H1 (cell line): ENCODE data around the gene COA3. TPM values are rescaled to one million over a fixed set of nuclear protein-coding genes. Genes with fewer than 3 reads are reported as not detected.

Experiments used
- CTCF ChIA-PET: fragments of 300-600 bp; sonication (Branson Sonifier 250); formaldehyde crosslinking; loops from one replicate; lab custom pipeline; 2021; ENCODE audit not compliant: partially characterized antibody; lab: Charles Lee
- POLR2A ChIA-PET: fragments of 300-600 bp; sonication (Branson Sonifier 250); formaldehyde crosslinking; loops from one replicate; lab custom pipeline; 2021; ENCODE audit warnings: inconsistent platforms; ENCODE audit not compliant: partially characterized antibody; lab: Charles Lee
- DNase-seq, 2 experiments: peaks; one replicate each; pipeline versions ENCODE4 v3.0.0 to v3.0.0-alpha.2; 2010 to 2022; ENCODE audit warnings: low spot score in 2 of 2, low read depth in 1 of 2, mixed read lengths in 1 of 2
- FAIRE-seq: peaks from 2 replicates; lab custom pipeline; 2011; peaks lifted over from hg19 to GRCh38; lab: Jason Lieb, UNC
- H2AFZ ChIP-seq: 2 replicates; pipeline ENCODE4 v1.8.1; 2012; ENCODE audit warnings: low read length, inconsistent platforms
- H2AK5ac ChIP-seq: 2 replicates; pipeline ENCODE4 v1.6.1; 2013; ENCODE audit warnings: low read depth, low read length
- H2BK120ac ChIP-seq: replicated peaks from 2 replicates; pipeline ENCODE3; 2013; ENCODE audit warnings: low read depth, low read length, inconsistent platforms
- H2BK12ac ChIP-seq: 2 replicates; pipeline ENCODE4 v1.6.1; 2013; ENCODE audit warnings: low read depth, low read length
- H2BK15ac ChIP-seq: 2 replicates; pipeline ENCODE4 v1.6.1; 2013; ENCODE audit warnings: low read length
- H2BK20ac ChIP-seq: 2 replicates; pipeline ENCODE4 v1.6.1; 2013; ENCODE audit warnings: low read length
- H2BK5ac ChIP-seq: 2 replicates; pipeline ENCODE4 v1.6.1; 2013; ENCODE audit warnings: low read depth, low read length
- H3K14ac ChIP-seq: 2 replicates; pipeline ENCODE4 v1.6.1; 2013; ENCODE audit warnings: inconsistent platforms; ENCODE audit not compliant: insufficient read length
- H3K18ac ChIP-seq: 2 replicates; pipeline ENCODE4 v1.6.1; 2013; ENCODE audit warnings: low read length; ENCODE audit errors: extremely low read depth
- H3K23ac ChIP-seq: 2 replicates; pipeline ENCODE4 v1.6.1; 2013; ENCODE audit warnings: inconsistent platforms; ENCODE audit not compliant: insufficient read length
- H3K23me2 ChIP-seq: 2 replicates; pipeline ENCODE4 v1.6.1; 2013; ENCODE audit warnings: low read depth, low read length
- H3K27ac ChIP-seq: 2 replicates; pipeline ENCODE4 v1.6.1; 2011; ENCODE audit warnings: low read depth, low read length, inconsistent platforms
- H3K27me3 ChIP-seq, 4 experiments: replicated peaks in 1 of 4; 1 replicate in 1 of 4; 2 replicates in 3 of 4; pipeline versions ENCODE4 v1.6.1 to v1.8.1; 2011 to 2013; ENCODE audit warnings: low read length in 3 of 4, mild to moderate bottlenecking in 3 of 4, inconsistent platforms in 2 of 4, mixed read lengths in 2 of 4, moderate library complexity in 1 of 4; ENCODE audit not compliant: control insufficient read depth in 3 of 4, insufficient read depth in 3 of 4; ENCODE audit errors: extremely low read depth in 1 of 4
- H3K36me3 ChIP-seq, 4 experiments: 2 replicates each; pipeline versions ENCODE4 v1.6.1 to v1.8.1; 2011 to 2013; ENCODE audit warnings: mild to moderate bottlenecking in 4 of 4, low read length in 3 of 4, moderate library complexity in 2 of 4, control low read depth in 1 of 4, inconsistent platforms in 1 of 4; ENCODE audit not compliant: insufficient read depth in 4 of 4, control insufficient read depth in 2 of 4
- H3K4ac ChIP-seq: replicated peaks from 2 replicates; pipeline ENCODE3; 2013; ENCODE audit warnings: low read length, low read depth, mixed read lengths, inconsistent platforms; ENCODE audit not compliant: insufficient read length
- H3K4me1 ChIP-seq, 4 experiments: replicated peaks in 1 of 4; 1 replicate in 1 of 4; 2 replicates in 3 of 4; pipeline versions ENCODE4 v1.6.1 to v1.8.1; 2011 to 2013; ENCODE audit warnings: low read length in 3 of 4, inconsistent platforms in 2 of 4, mixed read lengths in 1 of 4; ENCODE audit not compliant: insufficient read depth in 4 of 4, control insufficient read depth in 3 of 4
- H3K4me2 ChIP-seq, 2 experiments: 2 replicates each; pipeline versions ENCODE4 v1.6.1 to v1.8.1; 2011 to 2013; ENCODE audit warnings: low read depth in 2 of 2, low read length in 2 of 2, control low read depth in 1 of 2, inconsistent platforms in 1 of 2, mild to moderate bottlenecking in 1 of 2; ENCODE audit not compliant: insufficient read depth in 1 of 2
- H3K4me3 ChIP-seq, 4 experiments: fragments of 200-600, 300-600 bp in 1 of 4; sonication (generic), shearing (Covaris generic), sonication (Bioruptor Twin) in 1 of 4; 2 replicates each; pipeline versions ENCODE4 v1.5.1 to v1.8.1; 2011 to 2016; ENCODE audit warnings: low read length in 4 of 4, low read depth in 3 of 4, control low read depth in 2 of 4, inconsistent platforms in 2 of 4, mild to moderate bottlenecking in 2 of 4, mixed read lengths in 1 of 4, moderate library complexity in 1 of 4; ENCODE audit not compliant: insufficient read depth in 2 of 4; ENCODE audit errors: extremely low read depth in 1 of 4
- H3K56ac ChIP-seq: replicated peaks from 2 replicates; pipeline ENCODE3; 2013; ENCODE audit warnings: low read depth, mild to moderate bottlenecking, mixed read lengths, low read length, inconsistent platforms; ENCODE audit not compliant: insufficient read length
- H3K79me1 ChIP-seq: 2 replicates; pipeline ENCODE4 v1.6.1; 2013; ENCODE audit warnings: low read depth, low read length, control low read depth
- H3K79me2 ChIP-seq, 2 experiments: 2 replicates each; pipeline versions ENCODE4 v1.6.1 to v1.8.1; 2012 to 2013; ENCODE audit warnings: low read length in 2 of 2, mild to moderate bottlenecking in 2 of 2, inconsistent platforms in 1 of 2; ENCODE audit not compliant: insufficient read depth in 2 of 2, control insufficient read depth in 1 of 2
- H3K9ac ChIP-seq, 4 experiments: replicated peaks in 1 of 4; 1 replicate in 1 of 4; 2 replicates in 3 of 4; pipeline versions ENCODE4 v1.6.1 to v1.8.1; 2011 to 2013; ENCODE audit warnings: low read depth in 3 of 4, low read length in 3 of 4, control low read depth in 2 of 4, mild to moderate bottlenecking in 2 of 4, moderate library complexity in 2 of 4, inconsistent platforms in 1 of 4; ENCODE audit errors: extremely low read depth in 1 of 4
- H3K9me3 ChIP-seq, 2 experiments: 2 replicates each; pipeline versions ENCODE4 v1.6.1 to v1.8.1; 2012 to 2013; ENCODE audit warnings: mild to moderate bottlenecking in 2 of 2, moderate library complexity in 2 of 2, control low read depth in 1 of 2, inconsistent platforms in 1 of 2, low read depth in 1 of 2, low read length in 1 of 2, mixed read lengths in 1 of 2; ENCODE audit not compliant: insufficient read depth in 2 of 2
- H4K20me1 ChIP-seq, 2 experiments: replicated peaks in 1 of 2; 2 replicates each; pipeline versions ENCODE3 to v1.8.1; 2011 to 2013; ENCODE audit warnings: inconsistent platforms in 2 of 2, low read length in 2 of 2, mild to moderate bottlenecking in 1 of 2; ENCODE audit not compliant: insufficient read depth in 2 of 2, control insufficient read depth in 1 of 2
- H4K5ac ChIP-seq: 2 replicates; pipeline ENCODE4 v1.6.1; 2013; ENCODE audit warnings: low read length, low read depth, mixed read lengths, inconsistent platforms; ENCODE audit not compliant: insufficient read length
- H4K8ac ChIP-seq: 2 replicates; pipeline ENCODE4 v1.8.0; 2013; ENCODE audit warnings: mild to moderate bottlenecking, moderate library complexity, low read length, inconsistent platforms; ENCODE audit not compliant: insufficient read depth; ENCODE audit errors: extremely low read depth
- H4K91ac ChIP-seq: replicated peaks from 2 replicates; pipeline ENCODE3; 2013; ENCODE audit warnings: low read length, mixed read lengths, inconsistent platforms; ENCODE audit not compliant: insufficient read length
- BRCA1 ChIP-seq: IDR thresholded peaks from 2 replicates; pipeline ENCODE4 v1.6.1; 2012; ENCODE audit warnings: low read depth, low read length, improper control_type of control experiment
- CBX5 ChIP-seq: fragments of 300-800, 300-1000 bp; sonication (generic); IDR thresholded peaks from 2 replicates; pipeline ENCODE4 v1.7.1; 2016; ENCODE audit warnings: antibody characterized with exemption, low read length, low read depth
- CREB1 ChIP-seq: IDR thresholded peaks from 2 replicates; pipeline ENCODE4 v1.6.1; 2012; ENCODE audit warnings: inconsistent platforms
- CTBP2 ChIP-seq: IDR thresholded peaks from 2 replicates; pipeline ENCODE4 v1.7.0; 2011; ENCODE audit warnings: borderline replicate concordance, mild to moderate bottlenecking, moderate library complexity, mixed read lengths, low read length; ENCODE audit not compliant: insufficient read depth, insufficient read length
- GTF2F1 ChIP-seq: IDR thresholded peaks from 2 replicates; pipeline ENCODE4 v1.6.1; 2012; ENCODE audit warnings: low read depth, low read length, improper control_type of control experiment, borderline replicate concordance
- HDAC2 ChIP-seq, 2 experiments: fragments of 300-600 bp in 1 of 2; sonication (generic) in 1 of 2; IDR thresholded peaks; 2 replicates each; pipeline ENCODE4 v1.6.1; 2011 to 2012; ENCODE audit warnings: low read depth in 2 of 2, low read length in 2 of 2, mild to moderate bottlenecking in 2 of 2, moderate library complexity in 2 of 2, borderline replicate concordance in 1 of 2, inconsistent platforms in 1 of 2
- POLR2A ChIP-seq, 2 experiments: IDR thresholded peaks; 1 replicate in 1 of 2; 2 replicates in 1 of 2; pipeline ENCODE4 v1.6.1; 2011; ENCODE audit warnings: low read depth in 2 of 2, low read length in 2 of 2, mild to moderate bottlenecking in 2 of 2; ENCODE audit errors: control extremely low read depth in 1 of 2
- RBBP5 ChIP-seq: IDR thresholded peaks from 2 replicates; pipeline ENCODE4 v1.7.1; 2012; ENCODE audit warnings: low read depth, mild to moderate bottlenecking, inconsistent platforms, low read length, moderate library complexity, borderline replicate concordance
- RXRA ChIP-seq: IDR thresholded peaks from 2 replicates; pipeline ENCODE4 v1.6.1; 2011; ENCODE audit warnings: low read depth, mild to moderate bottlenecking, low read length, moderate library complexity; ENCODE audit not compliant: insufficient read depth
- SIRT6 ChIP-seq: IDR thresholded peaks from one replicate; pipeline ENCODE4 v1.7.1; 2012; ENCODE audit warnings: low read length, inconsistent platforms
- SP1 ChIP-seq: IDR thresholded peaks from 2 replicates; pipeline ENCODE4 v1.6.1; 2011; ENCODE audit warnings: low read depth, low read length
- whole genome bisulfite sequencing, 2 experiments: shearing (Covaris generic) in 1 of 2; methylation state at CpG; one replicate each; pipeline versions ENCODE4 v1.1.6 to v1.1.7; 2013 to 2015; ENCODE audit warnings: low lambda C conversion rate in 2 of 2, mixed read lengths in 2 of 2, inconsistent platforms in 1 of 2, low coverage in 1 of 2, missing lambda C conversion rate in 1 of 2; ENCODE audit not compliant: insufficient replicate concordance in 2 of 2, insufficient coverage in 1 of 2, insufficient read length in 1 of 2; ENCODE audit errors: extremely low coverage in 1 of 2, missing lambda C conversion rate in 1 of 2; 5-methylcytosine and 5-hydroxymethylcytosine counted together
- polyA plus RNA-seq, 7 experiments: library from polyadenylated mRNA; depleted of rRNA in 3 of 7; stranded (reverse) in 5 of 7; unstranded in 2 of 7; fragments of >200 nt in 5 of 7; fragments of 200-250 nt in 2 of 7; gene quantifications; 1 replicate in 5 of 7; 2 replicates in 1 of 7; 4 replicates in 1 of 7; pipeline versions ENCODE4 v1.2.1 to v1.2.3, GENCODE V29; 2011 to 2013; ENCODE audit warnings: missing spikeins in 2 of 7, mixed read lengths in 2 of 7
- total RNA-seq: library from RNA; stranded (reverse); fragmentation: NEBNext Ultra II Directional; extraction: Animal tissue kit (Norgen Biotek cat#: 25700); gene quantifications from 2 replicates; pipeline ENCODE4 v1.2.1, GENCODE V29; 2021

COA3 gene
- total and polyA plus RNA-seq, 2 of the 8 experiments (the other 6 are each of a cell fraction or from before 2014, with no cell fraction given): 68.4 to 143 TPM

GRCh38 chr17:42827472-42827871 lies 29.0 kb upstream of the COA3 start:
- H4K91ac ChIP-seq: no peak overlapping the region
- TF ChIP-seq HDAC2 (IDR thresholded peaks at IDR 0.05; ENCODE audit: borderline replicate concordance in 1 of 2, low read depth in 2 of 2, low read length in 2 of 2) (no peak), SP1 (no peak), CTBP2 (no peak), RBBP5 (no peak), CBX5 (no peak), GTF2F1 (no peak), CREB1 (no peak), BRCA1 (no peak), RXRA (no peak), POLR2A (IDR thresholded peaks at IDR 0.05; ENCODE audit: control extremely low read depth in 1 of 2, low read depth in 2 of 2, low read length in 2 of 2) (no peak), SIRT6 (no peak)
- H3K14ac ChIP-seq: no peak overlapping the region
- no peak overlapping the region for H3K9ac ChIP-seq
- H3K4me2 ChIP-seq: no peak overlapping the region
- H2AK5ac ChIP-seq: no peak overlapping the region
- H3K79me2 ChIP-seq: peaks cover 0 to 8% of the 10 kb centered on the region in 2 experiments; a peak in 2 of 4 replicates
- no peak overlapping the region for H3K18ac ChIP-seq
- H4K20me1 ChIP-seq: no peaks in the 10 kb centered on the region
- H2BK20ac ChIP-seq: no peak overlapping the region
- peaks cover 0 to 2% (median 0%) of the 10 kb centered on the region in 4 experiments; a peak in 3 of 7 replicates for H3K4me1 ChIP-seq
- H3K4ac ChIP-seq: no peak overlapping the region
- no peak overlapping the region for H2AFZ ChIP-seq
- H3K79me1 ChIP-seq: peaks cover 5% of the 10 kb centered on the region; the same call in 1 of the 2 replicates
- no peak overlapping the region for H2BK120ac ChIP-seq
- H3K56ac ChIP-seq: no peak overlapping the region
- H4K5ac ChIP-seq: no peak overlapping the region
- H3K27me3 ChIP-seq: no peaks in the 10 kb centered on the region
- H4K8ac ChIP-seq: no peak overlapping the region
- H3K36me3 ChIP-seq: no peaks in the 10 kb centered on the region
- POLR2A ChIA-PET: no interaction called here
- H2BK5ac ChIP-seq: no peak overlapping the region
- H2BK12ac ChIP-seq: no peak overlapping the region
- H3K23ac ChIP-seq: no peak overlapping the region
- peaks cover 5% of the 10 kb centered on the region for H3K23me2 ChIP-seq
- CTCF ChIA-PET: interaction anchor here (1.5 kb wide), 1 partner anchor 21 kb away, joined by 3 read pairs; no protein-coding TSS in a partner anchor
- no peaks in the 10 kb centered on the region for H3K9me3 ChIP-seq
- 86% methylated on average over 1 of the region's 1 CpG; no CpG with 5 or more reads in 1 of the 2 experiments for WGBS, 2 experiments
- no peak overlapping the region for H3K4me3 ChIP-seq
- DNase-seq (no peak), FAIRE-seq (no peak)
- no peak overlapping the region for H2BK15ac ChIP-seq
- no peak overlapping the region for H3K27ac ChIP-seq
